MCF 10A (cell line): ENCODE data around the gene SS18L1. TPM values are rescaled to one million over a fixed set of nuclear protein-coding genes. Genes with fewer than 3 reads are reported as not detected.
A peak's percentile ranks its signal among the peaks of the same experiment; 100 is the strongest.

ENCODE experiments used
- BruUV-seq: library from RNA; stranded (reverse); fragments of 400-500 nt; replicated peaks from 2 replicates; lab custom pipeline; 2021; lab: Mats Ljungman, UMichigan
- CTCF ChIA-PET: fragments of 300-600 bp; sonication (Branson Sonifier 250); formaldehyde crosslinking; extraction: SDS; loops from one replicate; lab custom pipeline; 2021; ENCODE audit warnings: antibody characterized with exemption, inconsistent platforms; lab: Yijun Ruan, JAX
- POLR2A ChIA-PET: fragments of 300-600, 350-650 bp; sonication (Branson Sonifier 250); formaldehyde crosslinking; extraction: SDS; loops from one replicate; lab custom pipeline; 2020; ENCODE audit warnings: antibody characterized with exemption, inconsistent platforms; lab: Yijun Ruan, JAX
- DNase-seq: peaks from one replicate; pipeline ENCODE4 v3.0.0-alpha.2; 2018; ENCODE audit not compliant: unreplicated experiment
- H3K27ac Mint-ChIP-seq: one replicate; pipeline ENCODE4 v1.8.0; 2022; ENCODE audit warnings: mild to moderate bottlenecking, low read depth, mixed read lengths; ENCODE audit not compliant: unreplicated experiment
- H3K27me3 Mint-ChIP-seq: one replicate; pipeline ENCODE4 v1.8.0; 2022; ENCODE audit warnings: mixed read lengths; ENCODE audit not compliant: insufficient read depth, unreplicated experiment
- H3K36me3 Mint-ChIP-seq: one replicate; pipeline ENCODE4 v1.8.0; 2022; ENCODE audit warnings: mild to moderate bottlenecking, moderate library complexity, mixed read lengths; ENCODE audit not compliant: insufficient read depth, unreplicated experiment
- H3K4me1 Mint-ChIP-seq: one replicate; pipeline ENCODE4 v1.8.0; 2022; ENCODE audit warnings: mixed read lengths; ENCODE audit not compliant: insufficient read depth, unreplicated experiment
- H3K4me3 Mint-ChIP-seq: one replicate; pipeline ENCODE4 v1.8.0; 2022; ENCODE audit warnings: mild to moderate bottlenecking, moderate library complexity, mixed read lengths; ENCODE audit not compliant: unreplicated experiment
- H3K9me3 Mint-ChIP-seq: one replicate; pipeline ENCODE4 v1.8.0; 2022; ENCODE audit warnings: mixed read lengths; ENCODE audit not compliant: unreplicated experiment
- intact Hi-C: fragments of 100-400 bp; cut with micrococcal nuclease; formaldehyde crosslinking; loops from 2 replicates; pipeline ENCODE4 v1.14.1; 2022
- total RNA-seq: library from RNA; stranded (reverse); gene quantifications from 2 replicates; pipeline ENCODE4 v1.2.3, GENCODE V29; 2022
- TF ChIP-seq, protein P1 (sequence below): fragments of 200-600 bp; IDR thresholded peaks from one replicate; pipeline ENCODE4 v1.8.0; 2022; ENCODE audit warnings: antibody characterized with exemption, mild to moderate bottlenecking; ENCODE audit not compliant: unreplicated experiment

Gene SS18L1
- total RNA-seq, 1 experiment from 2014 or later = 16.1 TPM

DNA sequence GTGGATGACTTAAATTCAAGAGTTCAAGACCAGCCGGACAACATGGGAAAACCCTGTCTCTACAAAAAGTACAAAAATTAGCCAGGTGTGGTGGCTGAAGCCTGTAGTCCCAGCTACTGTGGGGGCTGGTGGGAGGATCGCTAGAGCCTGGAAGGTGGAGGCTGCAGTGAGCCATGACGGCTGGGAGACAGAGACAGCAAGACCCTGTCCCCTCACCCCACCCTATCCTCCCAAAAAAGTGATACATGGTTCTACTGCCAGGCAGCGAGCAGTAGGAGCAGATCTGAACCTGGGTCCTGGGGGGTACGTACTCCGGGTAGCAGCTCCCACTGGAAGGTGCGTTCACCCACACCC lies 2.5 kb upstream of the SS18L1 start:
- Mint-ChIP-seq H3K4me3 (peak overlapping the region; percentile 84), H3K9me3 (no peaks in the 10 kb centered on the region), H3K36me3 (peaks cover 72% of the 10 kb centered on the region), H3K27me3 (no peaks in the 10 kb centered on the region), H3K4me1 (peaks cover 31% of the 10 kb centered on the region), H3K27ac (peak overlapping the region; percentile 97)
- no TSS peak for BruUV-seq
- POLR2A ChIA-PET = interaction anchor here (1.0 to 6.0 kb wide), 7 partner anchors 10 to 130 kb away, joined by 3 to 124 read pairs (median 9); partner anchors contain the start of genes LSM14B and TAF4
- TF ChIP-seq, protein P1, sequence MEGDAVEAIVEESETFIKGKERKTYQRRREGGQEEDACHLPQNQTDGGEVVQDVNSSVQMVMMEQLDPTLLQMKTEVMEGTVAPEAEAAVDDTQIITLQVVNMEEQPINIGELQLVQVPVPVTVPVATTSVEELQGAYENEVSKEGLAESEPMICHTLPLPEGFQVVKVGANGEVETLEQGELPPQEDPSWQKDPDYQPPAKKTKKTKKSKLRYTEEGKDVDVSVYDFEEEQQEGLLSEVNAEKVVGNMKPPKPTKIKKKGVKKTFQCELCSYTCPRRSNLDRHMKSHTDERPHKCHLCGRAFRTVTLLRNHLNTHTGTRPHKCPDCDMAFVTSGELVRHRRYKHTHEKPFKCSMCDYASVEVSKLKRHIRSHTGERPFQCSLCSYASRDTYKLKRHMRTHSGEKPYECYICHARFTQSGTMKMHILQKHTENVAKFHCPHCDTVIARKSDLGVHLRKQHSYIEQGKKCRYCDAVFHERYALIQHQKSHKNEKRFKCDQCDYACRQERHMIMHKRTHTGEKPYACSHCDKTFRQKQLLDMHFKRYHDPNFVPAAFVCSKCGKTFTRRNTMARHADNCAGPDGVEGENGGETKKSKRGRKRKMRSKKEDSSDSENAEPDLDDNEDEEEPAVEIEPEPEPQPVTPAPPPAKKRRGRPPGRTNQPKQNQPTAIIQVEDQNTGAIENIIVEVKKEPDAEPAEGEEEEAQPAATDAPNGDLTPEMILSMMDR = no peak
- DNase-seq = no peak
- intact Hi-C loops = no loop called here
- CTCF ChIA-PET = interaction anchor here (0.6 to 2.9 kb wide), 11 partner anchors 8 to 256 kb away, joined by 3 to 18 read pairs (median 4); partner anchors contain the start of gene LSM14B

DNA sequence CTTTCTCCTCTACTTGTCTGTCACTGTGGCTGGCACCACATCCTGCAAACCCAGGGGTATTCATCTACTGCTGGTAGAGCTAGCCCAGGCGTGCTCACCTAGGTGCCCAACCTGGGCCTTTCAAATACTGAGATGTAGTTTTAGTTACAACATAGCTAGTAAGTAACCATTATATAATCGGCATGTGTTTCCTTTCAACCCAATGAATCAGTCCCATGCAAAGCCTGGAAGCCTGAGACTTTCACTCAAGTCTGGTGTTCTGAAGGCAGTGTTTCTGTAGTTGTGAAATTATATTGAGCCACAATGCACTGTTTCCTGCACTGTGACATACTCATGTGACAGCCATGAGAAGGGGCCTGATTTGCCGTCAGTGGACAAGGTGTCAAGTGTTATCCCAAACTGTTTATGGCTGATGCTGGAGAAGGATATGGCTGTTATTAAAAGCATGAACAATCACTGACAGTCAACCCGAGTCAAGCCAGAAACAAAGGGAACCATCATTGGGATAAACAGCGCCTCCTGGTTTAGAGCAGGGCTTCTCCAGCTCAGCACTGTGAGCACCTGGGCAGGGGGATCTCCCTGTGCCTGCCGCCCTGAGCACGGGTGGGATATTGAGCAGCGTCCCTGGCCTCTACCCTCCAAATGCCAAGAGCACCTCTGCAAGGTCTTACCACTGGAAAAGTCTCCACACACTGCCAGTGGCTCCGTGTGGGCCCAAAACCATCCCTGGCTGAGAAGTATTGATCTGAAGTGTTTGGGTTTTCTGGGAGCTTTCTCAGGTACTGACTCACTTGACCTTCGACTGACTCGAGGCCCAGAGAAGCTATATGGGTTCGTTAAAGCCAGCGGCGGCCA lies 1.9 kb upstream of the SS18L1 start:
- intact Hi-C loops = no loop called here
- Mint-ChIP-seq H3K36me3 (peaks cover 66% of the 10 kb centered on the region), H3K4me3 (peak overlapping the region; percentile 84), H3K27me3 (no peaks in the 10 kb centered on the region), H3K4me1 (peaks cover 31% of the 10 kb centered on the region), H3K27ac (peak overlapping the region; percentile 97), H3K9me3 (no peaks in the 10 kb centered on the region)
- POLR2A ChIA-PET = interaction anchor here (0.6 to 6.0 kb wide), 20 partner anchors 9 to 631 kb away, joined by 3 to 124 read pairs (median 4); partner anchors contain the start of genes LAMA5, LSM14B, MTG2 and OSBPL2
- CTCF ChIA-PET = interaction anchor here (0.6 to 2.9 kb wide), 16 partner anchors 9 to 786 kb away, joined by 3 to 18 read pairs (median 4); partner anchors contain the start of gene LSM14B
- DNase-seq = peak; percentile 42
- TSS peak; percentile 23 for BruUV-seq
- TF ChIP-seq, protein P1 = no peak

DNA sequence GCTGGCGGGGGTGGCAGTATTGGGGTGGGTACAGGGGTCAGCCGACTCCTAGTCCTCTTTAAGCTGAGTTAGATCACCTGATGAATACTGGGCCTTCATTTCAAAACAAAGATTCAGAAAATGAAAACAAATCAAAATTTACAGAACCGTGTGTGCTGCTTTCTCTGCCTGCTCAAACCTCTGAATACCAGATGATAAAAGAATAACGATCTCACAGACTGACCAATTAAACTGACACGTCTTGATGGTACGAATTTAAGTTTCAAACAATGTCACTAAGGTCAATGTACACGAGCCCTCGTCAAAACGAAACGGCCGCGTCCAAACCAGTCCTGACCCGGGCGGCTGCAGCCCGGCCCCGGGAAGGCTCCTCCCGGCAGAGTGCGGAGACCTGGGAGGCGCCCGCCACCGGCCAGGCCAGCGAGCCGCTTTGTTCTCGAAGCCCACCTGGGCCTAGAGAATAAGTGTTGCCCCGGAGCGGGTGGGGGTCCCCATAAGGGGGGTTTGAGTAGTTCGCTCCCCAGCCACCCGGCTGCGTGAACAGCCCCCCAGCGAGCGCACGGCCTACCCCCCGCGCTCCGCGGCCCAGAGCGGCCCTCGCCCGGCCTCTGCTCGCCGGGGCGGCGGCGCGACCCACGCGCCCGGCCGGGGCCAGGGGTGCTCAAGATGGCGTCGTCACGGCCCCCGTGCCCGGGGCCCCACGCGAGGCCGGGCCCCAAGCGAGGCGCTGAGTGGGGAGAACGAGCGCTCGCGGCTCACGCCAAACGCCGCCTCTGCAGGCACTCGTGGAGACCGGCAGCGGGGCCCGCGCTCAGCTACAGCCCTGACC lies 1.1 kb upstream of the SS18L1 start:
- no peak for DNase-seq
- H3K9me3 Mint-ChIP-seq = no peaks in the 10 kb centered on the region
- H3K27ac Mint-ChIP-seq = peak overlapping the region; percentile 97
- no TSS peak for BruUV-seq
- peaks cover 59% of the 10 kb centered on the region for H3K36me3 Mint-ChIP-seq
- H3K27me3 Mint-ChIP-seq = no peaks in the 10 kb centered on the region
- TF ChIP-seq, protein P1 = no peak
- H3K4me3 Mint-ChIP-seq = peak overlapping the region; percentile 84
- peaks cover 31% of the 10 kb centered on the region for H3K4me1 Mint-ChIP-seq
- intact Hi-C loops = no loop called here
- ChIA-PET CTCF (interaction anchor here (0.6 to 2.9 kb wide), 9 partner anchors 16 to 255 kb away, joined by 3 to 18 read pairs (median 4); partner anchors contain the start of gene LSM14B), POLR2A (interaction anchor here (0.6 to 6.0 kb wide), 29 partner anchors 8 to 630 kb away, joined by 3 to 124 read pairs (median 4); partner anchors contain the start of genes LAMA5, LSM14B, MTG2 and OSBPL2)
